ENCODE data around the gene RALGAPA2.

RALGAPA2 gene

GRCh38 chr20:20367575-20368417 is 344.6 kb downstream of the RALGAPA2 start, which contains the start of gene INSM1:
Gene INSM1, plus strand, starts transcription at chr20:20368104. Its CDS starts 164 bp downstream, at chr20:20368268.
- H3K4me1 ChIP-seq (ENCODE audit: insufficient read depth, low read length, poor library complexity, severe bottlenecking), result no peaks in the 10 kb centered on the region
- no peak within 1 kb of the TSS for H3K4me3 ChIP-seq (ENCODE audit: low read length, poor library complexity, severe bottlenecking)
- no peak within 1 kb of the TSS for H2AFZ ChIP-seq (ENCODE audit: low read length)
- TF ChIP-seq CTCF (conservative IDR thresholded peaks at IDR 0.05; ENCODE audit: low read length) (no peak), EZH2phosphoT487 (IDR thresholded peaks at IDR 0.05; ENCODE audit: borderline replicate concordance) (no peak)
- no peaks in the 10 kb centered on the region for H3K27me3 ChIP-seq (ENCODE audit: insufficient read depth, low read length, poor library complexity, severe bottlenecking)
- no peaks in the 10 kb centered on the region for H3K9me2 ChIP-seq (replicated peaks; ENCODE audit: low read depth, low read length)
- no peaks in the 10 kb centered on the region for H3F3A ChIP-seq (ENCODE audit: low read depth)
- H3K9me3 ChIP-seq (ENCODE audit: insufficient read depth, low read depth, low read length), result no peaks in the 10 kb centered on the region
- no peaks in the 10 kb centered on the region for H3K36me3 ChIP-seq (ENCODE audit: insufficient read depth, low read length)
- no peak within 1 kb of the TSS for H3K9ac ChIP-seq (ENCODE audit: low read depth, low read length, poor library complexity, severe bottlenecking)
- H4K20me1 ChIP-seq (ENCODE audit: insufficient read depth, low read length, poor library complexity, severe bottlenecking), result no peaks in the 10 kb centered on the region
- H3K79me2 ChIP-seq (ENCODE audit: insufficient read depth, low read length), result no peaks in the 10 kb centered on the region
- no peak within 1 kb of the TSS for H3K4me2 ChIP-seq (ENCODE audit: low read depth, low read length, poor library complexity, severe bottlenecking)

DNA sequence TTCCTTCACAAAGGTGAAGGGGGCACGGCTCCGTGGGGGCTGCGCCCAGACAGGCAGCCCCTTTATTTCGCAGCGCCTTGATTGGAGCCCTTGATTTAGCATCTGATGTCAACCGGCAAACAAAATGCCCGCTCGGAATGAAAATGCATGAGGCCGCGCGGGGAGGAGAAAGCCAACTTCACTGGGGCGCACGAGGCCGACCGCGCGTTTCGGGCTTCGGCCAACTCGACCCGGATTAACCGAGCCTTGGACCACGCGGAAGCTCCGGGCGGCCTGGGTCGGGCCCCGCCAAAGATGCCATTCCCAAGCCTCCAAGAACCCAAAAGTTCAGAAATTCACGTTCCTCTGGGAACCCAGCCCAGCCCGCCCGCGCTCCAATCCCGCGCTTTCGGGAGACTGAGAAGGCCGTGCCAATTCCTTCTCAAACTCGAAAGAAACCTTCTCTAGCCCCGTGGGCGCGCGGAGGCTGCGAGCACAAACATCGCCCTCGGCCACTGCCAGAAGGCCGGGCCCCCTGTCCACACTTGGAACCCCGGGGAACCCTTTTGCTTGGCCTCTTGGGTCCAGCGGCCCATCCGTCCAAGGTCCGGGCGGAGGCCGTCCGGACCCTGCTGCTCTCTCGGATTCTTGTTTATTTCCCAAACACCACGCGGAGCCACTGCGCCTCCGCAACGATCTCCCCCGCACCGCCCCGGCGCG is 345.4 kb downstream of the RALGAPA2 start:
- H3K27me3 ChIP-seq (ENCODE audit: insufficient read depth, low read length, poor library complexity, severe bottlenecking), result no peaks in the 10 kb centered on the region
- no peaks in the 10 kb centered on the region for H3K4me1 ChIP-seq (ENCODE audit: insufficient read depth, low read length, poor library complexity, severe bottlenecking)
- no peaks in the 10 kb centered on the region for H3K36me3 ChIP-seq (ENCODE audit: insufficient read depth, low read length)
- no peak overlapping the region for H3K9ac ChIP-seq (ENCODE audit: low read depth, low read length, poor library complexity, severe bottlenecking)
- no peaks in the 10 kb centered on the region for H3K9me2 ChIP-seq (replicated peaks; ENCODE audit: low read depth, low read length)
- H3K9me3 ChIP-seq (ENCODE audit: insufficient read depth, low read depth, low read length), result no peaks in the 10 kb centered on the region
- no peak overlapping the region for H2AFZ ChIP-seq (ENCODE audit: low read length)
- no peak overlapping the region for H3K4me3 ChIP-seq (ENCODE audit: low read length, poor library complexity, severe bottlenecking)
- H4K20me1 ChIP-seq (ENCODE audit: insufficient read depth, low read length, poor library complexity, severe bottlenecking), result no peaks in the 10 kb centered on the region
- no peak for TF ChIP-seq CTCF (conservative IDR thresholded peaks at IDR 0.05; ENCODE audit: low read length)
- TF ChIP-seq EZH2phosphoT487 (IDR thresholded peaks at IDR 0.05; ENCODE audit: borderline replicate concordance), result no peak
- no peaks in the 10 kb centered on the region for H3K79me2 ChIP-seq (ENCODE audit: insufficient read depth, low read length)
- H3F3A ChIP-seq (ENCODE audit: low read depth), result no peaks in the 10 kb centered on the region
- no peak overlapping the region for H3K4me2 ChIP-seq (ENCODE audit: low read depth, low read length, poor library complexity, severe bottlenecking)

- H3K4me2 ChIP-seq (ENCODE audit: low read depth, low read length, poor library complexity, severe bottlenecking), result no peak overlapping the region
- no peak overlapping the region for H3K4me3 ChIP-seq (ENCODE audit: low read length, poor library complexity, severe bottlenecking)
- TF ChIP-seq CTCF (conservative IDR thresholded peaks at IDR 0.05; ENCODE audit: low read length) (no peak), EZH2phosphoT487 (IDR thresholded peaks at IDR 0.05; ENCODE audit: borderline replicate concordance) (no peak)
- H3K36me3 ChIP-seq (ENCODE audit: insufficient read depth, low read length), result no peaks in the 10 kb centered on the region
- H3K79me2 ChIP-seq (ENCODE audit: insufficient read depth, low read length), result no peaks in the 10 kb centered on the region
- H3K9me3 ChIP-seq (ENCODE audit: insufficient read depth, low read depth, low read length), result no peaks in the 10 kb centered on the region
- no peak overlapping the region for H3K9ac ChIP-seq (ENCODE audit: low read depth, low read length, poor library complexity, severe bottlenecking)
- no peaks in the 10 kb centered on the region for H3K27me3 ChIP-seq (ENCODE audit: insufficient read depth, low read length, poor library complexity, severe bottlenecking)
- no peaks in the 10 kb centered on the region for H3K4me1 ChIP-seq (ENCODE audit: insufficient read depth, low read length, poor library complexity, severe bottlenecking)
- no peaks in the 10 kb centered on the region for H3F3A ChIP-seq (ENCODE audit: low read depth)
- no peaks in the 10 kb centered on the region for H4K20me1 ChIP-seq (ENCODE audit: insufficient read depth, low read length, poor library complexity, severe bottlenecking)
- H2AFZ ChIP-seq (ENCODE audit: low read length), result no peak overlapping the region
- no peaks in the 10 kb centered on the region for H3K9me2 ChIP-seq (replicated peaks; ENCODE audit: low read depth, low read length)
Observed at GRCh38 chr20:20366551-20366875, 345.9 kb downstream of the RALGAPA2 start.
